Adrenal gland (tissue), 12 donors: ENCODE results near the gene RPS6KL1. TPM values are rescaled to one million over a fixed set of nuclear protein-coding genes. Genes with fewer than 3 reads are reported as not detected.

Experiments
- DNase-seq, 7 donors: peaks; one replicate each; pipeline ENCODE4 v3.0.0-alpha.2; 2019 to 2020
- H3K27ac ChIP-seq, 5 donors: fragments of 200-600 bp; sonication (generic) in 4 of 5; 1 replicate in 3 of 5; 2 replicates in 2 of 5; pipeline versions ENCODE4 v1.5.1 to v1.8.0; 2016 to 2020; ENCODE audit warnings: mild to moderate bottlenecking in 1 of 5
- H3K27me3 ChIP-seq: fragments of 200-600 bp; 2 replicates; pipeline ENCODE4 v1.8.0; 2021
- H3K36me3 ChIP-seq, 2 donors: fragments of 200-600 bp; replicated peaks in 1 of 2; 1 replicate in 1 of 2; 2 replicates in 1 of 2; pipeline versions ENCODE4 v1.5.1 to v1.8.0; 2018 to 2022
- H3K4me1 ChIP-seq, 2 donors: fragments of 200-600 bp; replicated peaks in 1 of 2; 1 replicate in 1 of 2; 2 replicates in 1 of 2; pipeline versions ENCODE4 v1.5.1 to v1.8.0; 2018 to 2021
- H3K4me3 ChIP-seq, 4 donors: fragments of 200-600 bp; sonication (generic) in 3 of 4; one replicate each; pipeline ENCODE4 v1.5.1; 2016 to 2018
- H3K9me3 ChIP-seq, 3 donors: fragments of 200-600 bp; sonication (generic) in 1 of 3; replicated peaks in 1 of 3; 1 replicate in 2 of 3; 2 replicates in 1 of 3; pipeline versions ENCODE4 v1.5.1 to v1.8.0; 2016 to 2021
- CTCF ChIP-seq, 6 experiments: fragments of 450-650 bp in 4 of 6; fragments of 200-600 bp in 2 of 6; sonication (generic) in 1 of 6; IDR thresholded peaks; 1 replicate in 5 of 6; 2 replicates in 1 of 6; pipeline versions ENCODE4 v1.5.1 to v1.8.0; 2016 to 2021; ENCODE audit warnings: antibody characterized with exemption in 6 of 6, mild to moderate bottlenecking in 2 of 6, moderate library complexity in 1 of 6
- POLR2A ChIP-seq, 2 donors: fragments of 450-650 bp; IDR thresholded peaks; one replicate each; pipeline ENCODE4 v1.6.1; 2017; ENCODE audit warnings: antibody characterized with exemption in 2 of 2, mild to moderate bottlenecking in 2 of 2, moderate library complexity in 1 of 2
- WGBS, 4 donors: extraction: QIAGEN DNeasy Blood & Tissue Kit in 2 of 4; methylation state at CpG; one replicate each; pipeline versions ENCODE4 v1.1.5 to v1.1.7; 2013 to 2017; 5-methylcytosine and 5-hydroxymethylcytosine counted together
- intact Hi-C, 2 donors: fragments of 100-400 bp; cut with DNase I; formaldehyde crosslinking; loops; one replicate each; pipeline versions ENCODE4 v1.14.1 to v1.15.0; 2022 to 2023
- polyA plus RNA-seq, 3 donors: library from polyadenylated mRNA; stranded (reverse); fragments of 200-250 nt in 2 of 3; fragments of 350-450 nt in 1 of 3; fragmentation: Illumina TruSeq in 1 of 3; extraction: RNeasy Lipid Tissue Mini Kit (QIAGEN cat#74804) in 1 of 3; gene quantifications; one replicate each; pipeline ENCODE4 v1.2.3, GENCODE V29; 2013 to 2014
- total RNA-seq, 9 donors: library from RNA; depleted of rRNA in 4 of 9; stranded (reverse); fragments of >200 nt in 4 of 9; fragments of 120-200 nt in 1 of 9; fragmentation: NEBNext Ultra II Directional in 1 of 9; extraction: Animal tissue kit (Norgen Biotek cat#: 25700) in 1 of 9; gene quantifications; one replicate each; pipeline versions ENCODE4 v1.1.0 to v1.2.4, GENCODE V29; 2013 to 2023
- donor health status: healthy with polysubstance abuse.
- donor health status: Bipolar disorder and iron deficiency.
- donor health status: DM: yes; HTN: yes; CAD: no.
- donor health status: DM: no; HTN: no; CAD: no.
- donor health status: DM: no; HTN: no; CAD: no.
- donor health status: DM: yes; HTN: yes; CAD: no.

RPS6KL1 gene
- total and polyA plus RNA-seq, 12 donors, result 2.0 to 28.2 (median 5.3) TPM

- no peak for DNase-seq
- no peaks in the 10 kb centered on the region for H3K27me3 ChIP-seq
- TF ChIP-seq POLR2A (IDR thresholded peaks at IDR 0.05), result no peak
- no peak for TF ChIP-seq CTCF (IDR thresholded peaks at IDR 0.05)
- H3K4me1 ChIP-seq, result peaks cover 0 to 7% of the 10 kb centered on the region in 2 donors
- no peak overlapping the region for H3K4me3 ChIP-seq
- no peaks in the 10 kb centered on the region for H3K36me3 ChIP-seq
- no peaks in the 10 kb centered on the region for H3K9me3 ChIP-seq
- intact Hi-C loops, result loop anchor here in 1 of 2 donors (10.0 kb wide), 1 partner anchor 169 kb away; no protein-coding TSS in a partner anchor
- 44 to 50% (median 48%) methylated on average over 7 of the region's 7 CpGs for WGBS, 4 donors
- H3K27ac ChIP-seq, result peak overlapping the region in 1 of 5 donors; percentile 29
Measured at GRCh38 chr14:74915826-74916225, 7.2 kb downstream of the RPS6KL1 start.

- WGBS, 4 donors, result 76 to 89% (median 80%) methylated on average over 4 of the region's 4 CpGs
- no peak for TF ChIP-seq CTCF (IDR thresholded peaks at IDR 0.05)
- TF ChIP-seq POLR2A (IDR thresholded peaks at IDR 0.05), result no peak
- no peak for DNase-seq
- H3K4me1 ChIP-seq, result peaks cover 0 to 7% of the 10 kb centered on the region in 2 donors
- H3K9me3 ChIP-seq, result no peaks in the 10 kb centered on the region
- no peak overlapping the region for H3K27ac ChIP-seq
- intact Hi-C loops, result loop anchor here in 1 of 2 donors (10.0 kb wide), 1 partner anchor 169 kb away; no protein-coding TSS in a partner anchor
- H3K4me3 ChIP-seq, result no peak overlapping the region
- H3K36me3 ChIP-seq, result no peaks in the 10 kb centered on the region
- no peaks in the 10 kb centered on the region for H3K27me3 ChIP-seq
Measured at GRCh38 chr14:74915426-74915825, 7.6 kb downstream of the RPS6KL1 start.

GRCh38 chr14:74913986-74914573, 9.0 kb downstream of the RPS6KL1 start:
- Histone ChIP-seq H3K4me1 (peaks cover 0 to 7% of the 10 kb centered on the region in 2 donors), H3K9me3 (no peaks in the 10 kb centered on the region), H3K27me3 (no peaks in the 10 kb centered on the region), H3K27ac (peak overlapping the region in 1 of 5 donors; percentile 49), H3K4me3 (no peak overlapping the region), H3K36me3 (no peaks in the 10 kb centered on the region)
- 31 to 66% (median 47%) methylated on average over 2 to 6 of the region's 6 CpGs for WGBS, 4 donors
- intact Hi-C loops, result loop anchor here in 1 of 2 donors (10.0 kb wide), 1 partner anchor 171 kb away; no protein-coding TSS in a partner anchor
- TF ChIP-seq CTCF (IDR thresholded peaks at IDR 0.05) (peak; percentile 53 to 80 (median 70)), POLR2A (IDR thresholded peaks at IDR 0.05) (no peak)
- DNase-seq, result peak; percentile 64 to 87 (median 81)

- WGBS, 4 donors, result 63 to 72% (median 69%) methylated on average over 4 to 5 of the region's 5 CpGs
- no peak for DNase-seq
- TF ChIP-seq CTCF (IDR thresholded peaks at IDR 0.05), result no peak
- TF ChIP-seq POLR2A (IDR thresholded peaks at IDR 0.05), result no peak
- Histone ChIP-seq H3K36me3 (no peaks in the 10 kb centered on the region), H3K4me3 (no peak overlapping the region), H3K27me3 (no peaks in the 10 kb centered on the region), H3K9me3 (no peaks in the 10 kb centered on the region), H3K27ac (no peak overlapping the region), H3K4me1 (peaks cover 0 to 7% of the 10 kb centered on the region in 2 donors)
- intact Hi-C loops, result loop anchor here in 1 of 2 donors (10.0 kb wide), 1 partner anchor 171 kb away; no protein-coding TSS in a partner anchor
Measured at GRCh38 chr14:74913393-74913910, 9.6 kb downstream of the RPS6KL1 start.
